T-helper 9 cell (primary cell): ENCODE results near the gene CACNA1I.
A peak's percentile ranks its signal among the peaks of the same experiment; 100 is the strongest.

Source experiments
- DNase-seq: peaks from one replicate; pipeline ENCODE4 v3.0.0-alpha.2; 2020

Gene CACNA1I

GRCh38 chr22:39535831-39536449, 34.6 kb upstream of the CACNA1I start:
- DNase-seq, result no peak

- DNase-seq, result no peak
These were observed 33.8 kb upstream of the CACNA1I start for GRCh38 chr22:39536711-39537110.

GRCh38 chr22:39537975-39538374, 32.6 kb upstream of the CACNA1I start:
- no peak for DNase-seq

DNA sequence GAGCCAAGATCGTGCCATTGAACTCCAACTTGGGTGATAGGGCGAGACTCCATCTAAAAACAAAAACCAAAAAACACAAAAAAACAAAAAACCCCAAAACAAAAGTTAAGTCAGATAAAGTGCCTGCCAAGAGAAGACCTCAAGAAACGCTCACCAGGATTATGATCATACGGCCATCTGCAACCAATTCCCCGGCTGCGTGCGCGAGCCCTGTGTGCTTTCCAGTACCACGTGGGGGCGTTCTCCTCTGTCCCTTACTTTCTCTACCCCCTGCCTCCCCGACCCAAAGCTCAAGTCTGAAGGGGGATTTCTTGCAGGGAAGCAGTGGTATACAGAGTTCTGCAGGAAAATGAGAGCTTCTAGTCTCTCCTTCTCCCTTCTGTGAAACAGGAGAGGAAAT, 27.5 kb upstream of the CACNA1I start:
- DNase-seq, result no peak

GRCh38 chr22:39545386-39546365, 24.9 kb upstream of the CACNA1I start:
- peak; percentile 70 for DNase-seq

DNA sequence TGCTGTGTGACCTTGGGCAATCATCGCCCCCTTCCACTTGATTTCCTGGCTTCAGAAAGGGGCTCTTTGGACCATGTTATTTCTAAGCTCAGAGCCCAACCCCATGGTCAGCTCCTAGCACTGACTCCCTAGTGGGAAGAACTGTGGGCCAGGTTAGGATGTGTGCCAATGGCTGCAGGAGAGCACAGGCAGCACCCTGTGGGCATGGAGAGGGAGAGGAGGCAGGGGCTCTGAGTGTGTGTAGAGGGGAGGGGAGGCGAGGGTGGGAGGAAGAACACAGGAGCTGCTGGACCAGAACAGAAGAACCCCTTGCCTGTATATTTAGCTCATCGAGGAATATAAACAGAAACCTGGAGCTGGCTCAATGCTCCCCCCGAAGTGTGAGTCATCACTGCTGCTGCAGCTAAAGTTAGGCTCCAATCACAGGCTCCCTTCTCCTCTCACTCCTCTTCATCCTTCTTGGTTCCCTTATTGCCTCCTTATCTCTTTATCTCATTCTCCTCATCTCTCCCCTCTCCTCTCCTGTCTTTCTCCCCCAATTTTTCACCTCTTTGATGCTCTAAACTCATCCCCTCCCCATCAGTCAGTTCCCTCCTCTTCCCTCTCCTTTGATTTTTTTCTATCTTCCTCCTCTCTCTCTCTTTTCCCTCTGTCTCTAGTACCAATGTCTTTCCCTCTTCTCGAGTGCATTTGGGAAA, 23.5 kb upstream of the CACNA1I start:
- no peak for DNase-seq

GRCh38 chr22:39547587-39547947, 23.0 kb upstream of the CACNA1I start:
- DNase-seq, result no peak

GRCh38 chr22:39553429-39553828, 17.1 kb upstream of the CACNA1I start:
- no peak for DNase-seq

- no peak for DNase-seq
These were observed 16.4 kb upstream of the CACNA1I start for GRCh38 chr22:39554151-39554550.

DNA sequence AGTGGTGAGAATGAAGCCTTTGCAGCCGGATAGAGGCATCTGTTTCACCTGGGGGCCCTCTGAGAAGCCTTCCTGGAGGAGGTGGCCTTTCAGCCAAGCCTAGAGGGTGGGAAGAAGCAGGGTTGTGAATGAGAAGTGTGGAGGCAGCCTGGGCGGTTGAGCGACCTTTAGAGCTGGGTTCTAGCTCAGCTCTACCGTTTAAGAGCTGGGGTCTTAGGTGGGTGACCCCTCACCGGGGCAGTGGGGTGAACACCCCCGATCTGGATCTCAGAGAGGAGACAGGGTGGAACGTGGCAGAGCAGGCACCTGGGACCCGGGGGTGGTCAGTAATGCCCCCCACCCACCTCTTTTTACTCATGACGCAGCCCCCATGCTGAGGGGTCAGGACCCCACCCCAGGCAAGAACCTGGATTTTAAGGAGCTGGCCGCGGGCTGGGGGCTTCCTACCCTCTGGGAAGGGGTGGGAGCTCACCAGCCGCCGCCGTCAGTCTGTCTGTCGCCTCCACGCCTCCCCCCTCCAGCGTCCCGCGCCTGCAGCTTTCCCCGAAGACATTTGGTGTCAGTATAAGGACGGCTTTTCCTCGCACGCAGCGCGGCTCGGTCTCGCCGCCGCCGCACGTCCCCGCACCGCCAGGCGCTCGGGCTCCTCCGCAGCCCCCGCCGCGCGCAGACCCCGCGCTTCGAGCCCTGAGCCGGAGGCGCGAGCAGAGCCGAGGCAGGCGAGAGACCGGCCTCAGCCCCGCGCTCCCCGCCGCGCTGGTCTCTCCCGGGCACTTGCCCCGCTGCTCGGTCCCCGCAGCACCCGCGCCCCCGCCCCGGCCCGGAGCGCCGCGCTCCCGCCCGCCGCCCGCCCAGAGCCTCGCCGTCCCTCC, 13.3 kb upstream of the CACNA1I start:
- DNase-seq, result no peak

- no peak for DNase-seq
These were observed 12.3 kb upstream of the CACNA1I start for GRCh38 chr22:39558254-39558727.

- no peak for DNase-seq
These were observed 11.6 kb upstream of the CACNA1I start for GRCh38 chr22:39558950-39559349.

GRCh38 chr22:39559456-39560105, 11.0 kb upstream of the CACNA1I start:
- DNase-seq, result no peak

DNA sequence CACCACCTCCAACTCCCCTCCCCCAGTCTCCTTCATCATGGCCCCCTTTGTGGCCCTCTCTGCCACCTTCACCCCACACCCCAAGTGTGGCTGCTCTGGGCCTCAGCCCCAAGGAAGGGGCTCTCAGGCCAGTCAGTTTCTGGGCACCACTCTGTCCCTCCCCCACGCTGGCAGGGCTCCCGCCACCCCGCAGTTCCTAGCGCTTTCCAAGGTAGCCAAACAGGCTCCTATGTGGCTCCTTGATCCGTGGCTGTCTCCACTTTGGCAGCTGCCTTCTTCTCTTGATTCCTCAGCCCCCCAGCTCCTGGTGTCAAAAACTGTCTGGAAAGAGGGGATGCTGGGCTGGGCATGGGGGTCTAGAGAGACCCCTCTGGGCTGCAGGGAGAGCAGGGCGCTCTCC, 10.4 kb upstream of the CACNA1I start:
- DNase-seq, result no peak

- DNase-seq, result no peak
These were observed 7.6 kb upstream of the CACNA1I start for GRCh38 chr22:39562839-39563489.

DNA sequence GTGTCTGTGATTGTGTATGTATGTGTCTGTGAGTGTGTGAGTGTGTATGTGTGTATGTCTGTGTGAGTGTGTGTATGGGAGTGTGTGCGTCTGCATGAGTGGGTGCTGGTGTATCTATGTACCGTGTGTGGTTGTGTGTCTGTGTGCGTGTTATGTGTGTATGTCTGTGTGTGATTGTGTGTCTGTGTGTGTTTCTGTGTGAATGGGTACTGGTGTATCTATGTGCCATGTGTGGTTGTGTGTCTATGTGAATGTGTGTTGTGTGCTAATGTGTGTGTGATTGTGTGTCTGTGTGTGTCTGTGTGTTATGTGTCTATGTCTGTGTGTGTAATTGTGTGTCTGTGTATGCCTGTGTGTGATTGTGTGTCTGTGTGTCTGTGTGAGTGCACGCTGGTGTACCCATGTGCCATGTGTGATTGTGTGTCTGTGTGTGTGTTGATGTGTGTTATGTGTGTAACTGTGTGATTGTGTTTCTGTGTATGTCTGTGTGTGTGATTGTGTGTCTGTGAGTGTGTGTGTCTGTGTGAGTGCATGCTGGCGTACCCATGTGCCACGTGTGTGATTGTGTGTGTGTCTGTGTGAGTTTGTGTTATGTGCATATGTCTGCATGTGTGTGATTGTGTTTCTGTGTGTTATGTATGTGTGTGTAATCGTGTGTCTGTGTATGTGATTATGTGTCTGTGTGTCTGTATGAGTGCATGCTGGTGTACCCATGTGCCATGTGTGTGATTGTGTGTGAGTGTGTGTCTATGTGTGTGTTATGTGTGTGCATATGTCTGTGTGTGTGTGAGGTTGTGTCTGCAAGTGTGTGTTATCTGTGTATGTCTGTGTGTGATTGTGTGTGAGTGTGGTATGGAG, 6.8 kb upstream of the CACNA1I start:
- no peak for DNase-seq

DNA sequence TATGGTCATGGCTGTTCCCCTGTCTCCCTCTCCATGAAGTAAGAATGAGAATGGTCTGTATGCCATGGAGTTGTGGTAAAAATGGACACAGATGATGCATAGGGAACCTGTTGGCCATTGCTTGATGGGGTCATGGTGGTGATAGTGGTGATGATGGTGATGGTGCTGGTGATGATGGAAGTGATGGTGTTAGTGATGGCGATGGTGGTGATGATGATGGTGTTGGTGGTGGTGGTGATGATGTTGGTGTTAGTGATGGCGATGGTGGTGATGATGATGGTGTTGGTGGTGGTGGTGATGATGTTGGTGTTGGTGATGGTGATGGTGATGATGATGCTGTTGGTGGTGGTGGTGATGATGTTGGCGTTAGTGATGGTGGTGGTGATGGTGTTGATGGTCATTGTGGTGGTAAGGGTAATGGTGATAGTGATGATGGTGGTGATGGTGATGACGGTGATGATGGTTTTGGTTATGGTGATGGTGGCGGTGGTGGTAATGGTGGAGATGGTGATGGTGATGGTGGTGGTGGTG, 5.1 kb upstream of the CACNA1I start:
- no peak for DNase-seq

DNA sequence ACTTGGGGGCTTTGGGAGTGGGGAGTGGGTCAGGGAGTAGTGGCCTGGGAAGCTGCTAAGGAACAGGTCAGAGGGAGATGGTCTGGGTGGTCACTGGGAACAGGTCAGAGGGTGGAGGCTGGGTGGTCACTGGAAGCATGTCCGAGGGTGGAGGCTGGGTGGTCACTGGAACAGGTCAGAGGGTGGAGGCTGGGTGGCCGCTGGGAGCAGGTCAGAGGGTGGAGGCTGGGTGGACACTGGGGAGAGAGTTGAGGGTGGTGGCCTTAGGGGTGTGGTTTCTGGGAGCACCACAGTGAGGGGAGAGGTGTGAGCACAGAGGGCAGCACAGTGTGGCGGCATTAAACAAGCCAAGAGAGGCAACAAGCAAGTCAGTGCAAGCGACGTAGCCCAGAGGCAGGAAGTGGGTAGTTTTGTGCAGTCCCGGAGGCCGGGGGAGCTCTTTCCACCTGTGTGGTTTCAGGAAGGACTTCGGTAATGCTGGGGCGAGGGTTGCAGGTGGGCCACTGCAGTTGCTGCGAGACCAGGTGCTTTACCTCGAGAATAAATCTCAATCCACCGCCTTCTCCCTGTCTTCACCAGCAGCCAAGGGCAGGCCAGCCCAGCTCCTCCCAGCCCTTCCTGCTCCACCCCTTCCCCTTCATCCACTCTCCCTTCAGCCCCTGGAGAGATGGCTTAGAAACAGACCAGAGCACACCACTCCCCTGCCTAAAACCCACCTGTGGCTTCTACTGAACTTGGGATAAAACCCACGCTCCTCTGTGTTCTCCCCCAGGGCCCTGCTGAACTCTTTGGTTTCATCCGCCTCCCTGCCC, 3.2 kb upstream of the CACNA1I start:
- DNase-seq, result peak; percentile 17
